GM23338 (cell line): ENCODE measurements around the gene DAPK2. TPM values are rescaled to one million over a fixed set of nuclear protein-coding genes. Genes with fewer than 3 reads are reported as not detected.
A peak's percentile ranks its signal among the peaks of the same experiment; 100 is the strongest.

Experiments used
- ATAC-seq: fragments of 200-7000 bp; cut with Tn5 transposase; 3 replicates; pipeline ENCODE4 v1.9.1; 2020
- DNase-seq: peaks from one replicate; pipeline ENCODE4 v3.0.0-alpha.2; 2015; ENCODE audit warnings: low spot score
- H2AFZ ChIP-seq: fragments of 200-600 bp; sonication (generic); 2 replicates; pipeline ENCODE4 v1.8.0; 2016; ENCODE audit warnings: antibody characterized with exemption, mild to moderate bottlenecking, moderate library complexity
- H3F3A ChIP-seq: fragments of 200-600 bp; sonication (generic); replicated peaks from 2 replicates; pipeline ENCODE4 v1.8.0; 2017; ENCODE audit warnings: antibody characterized with exemption, mixed run types, low read depth
- H3K27ac ChIP-seq: fragments of 200-600 bp; sonication (generic); 2 replicates; pipeline ENCODE4 v1.6.1; 2016; ENCODE audit warnings: low read depth
- H3K27me3 ChIP-seq: fragments of 200-600 bp; sonication (generic); 2 replicates; pipeline ENCODE4 v1.8.0; 2016; ENCODE audit warnings: mild to moderate bottlenecking, mixed run types, moderate library complexity; ENCODE audit not compliant: insufficient read depth
- H3K36me3 ChIP-seq: fragments of 200-600 bp; sonication (generic); 2 replicates; pipeline ENCODE4 v1.8.0; 2016; ENCODE audit warnings: mild to moderate bottlenecking; ENCODE audit not compliant: insufficient read depth
- H3K4me1 ChIP-seq: fragments of 200-600 bp; sonication (generic); 2 replicates; pipeline ENCODE4 v1.8.0; 2016; ENCODE audit warnings: mild to moderate bottlenecking, moderate library complexity; ENCODE audit not compliant: insufficient read depth
- H3K4me2 ChIP-seq: fragments of 200-600 bp; sonication (generic); 2 replicates; pipeline ENCODE4 v1.7.1; 2017; ENCODE audit warnings: mixed run types
- H3K4me3 ChIP-seq: fragments of 200-600 bp; sonication (generic); 2 replicates; pipeline ENCODE4 v1.6.1; 2016; ENCODE audit warnings: mixed run types
- H3K79me2 ChIP-seq: fragments of 200-600 bp; sonication (generic); replicated peaks from 2 replicates; pipeline ENCODE4 v1.8.0; 2017; ENCODE audit warnings: mild to moderate bottlenecking; ENCODE audit not compliant: insufficient read depth
- H3K9me2 ChIP-seq: fragments of 200-600 bp; sonication (generic); 2 replicates; pipeline ENCODE4 v1.8.0; 2017; ENCODE audit not compliant: insufficient read depth
- H4K20me1 ChIP-seq: fragments of 200-600 bp; sonication (generic); replicated peaks from 2 replicates; pipeline ENCODE4 v1.8.0; 2017; ENCODE audit warnings: mild to moderate bottlenecking; ENCODE audit not compliant: insufficient read depth
- H3K27ac Mint-ChIP-seq: 2 replicates; pipeline ENCODE4 v1.8.0; 2020; ENCODE audit warnings: inconsistent platforms, mild to moderate bottlenecking, moderate library complexity, mixed read lengths
- H3K27me3 Mint-ChIP-seq: 3 replicates; pipeline ENCODE4 v1.8.0; 2022; ENCODE audit warnings: low read depth, mild to moderate bottlenecking, moderate library complexity, mixed read lengths, inconsistent platforms; ENCODE audit not compliant: insufficient read depth, poor library complexity
- H3K36me3 Mint-ChIP-seq: 3 replicates; pipeline ENCODE4 v1.8.0; 2021; ENCODE audit warnings: low read depth, mild to moderate bottlenecking, inconsistent platforms, moderate library complexity, mixed read lengths
- H3K4me1 Mint-ChIP-seq: 3 replicates; pipeline ENCODE4 v1.8.0; 2020; ENCODE audit warnings: mild to moderate bottlenecking, inconsistent platforms, mixed read lengths
- H3K4me3 Mint-ChIP-seq: 3 replicates; pipeline ENCODE4 v1.8.0; 2021; ENCODE audit warnings: moderate library complexity, mild to moderate bottlenecking, inconsistent platforms, mixed read lengths
- H3K9me3 Mint-ChIP-seq: 3 replicates; pipeline ENCODE4 v1.8.0; 2020; ENCODE audit warnings: moderate library complexity, mild to moderate bottlenecking, inconsistent platforms, mixed read lengths
- CREB1 ChIP-seq: fragments of 250-450 bp; sonication (Bioruptor Pico); IDR thresholded peaks from 2 replicates; pipeline ENCODE4 v1.5.0; 2020; ENCODE audit warnings: low read depth, mild to moderate bottlenecking, moderate library complexity
- ETS1 ChIP-seq: IDR thresholded peaks from 2 replicates; pipeline ENCODE4 v1.6.1; 2016; ENCODE audit warnings: antibody characterized with exemption
- EZH2 ChIP-seq: fragments of 200-600 bp; sonication (generic); IDR thresholded peaks from one replicate; pipeline ENCODE4 v1.8.0; 2017; ENCODE audit warnings: antibody characterized with exemption, mild to moderate bottlenecking, low read depth; ENCODE audit not compliant: unreplicated experiment
- EZH2phosphoT487 ChIP-seq: fragments of 200-600 bp; sonication (generic); IDR thresholded peaks from one replicate; pipeline ENCODE4 v1.8.1; 2018; ENCODE audit warnings: antibody characterized with exemption; ENCODE audit not compliant: unreplicated experiment
- JUNB ChIP-seq: IDR thresholded peaks from one replicate; pipeline ENCODE4 v1.6.1; 2016; ENCODE audit warnings: antibody characterized with exemption; ENCODE audit not compliant: unreplicated experiment
- NANOG ChIP-seq: IDR thresholded peaks from 2 replicates; pipeline ENCODE4 v1.6.1; 2016; ENCODE audit warnings: antibody characterized with exemption, borderline replicate concordance
- POLR2AphosphoS5 ChIP-seq: IDR thresholded peaks from 2 replicates; pipeline ENCODE4 v1.6.1; 2016; ENCODE audit warnings: antibody characterized with exemption, low read depth
- REST ChIP-seq: IDR thresholded peaks from one replicate; pipeline ENCODE4 v1.6.1; 2018; ENCODE audit warnings: antibody characterized with exemption; ENCODE audit not compliant: unreplicated experiment
- STAT1 ChIP-seq: IDR thresholded peaks from one replicate; pipeline ENCODE4 v1.6.1; 2016; ENCODE audit warnings: antibody characterized with exemption; ENCODE audit not compliant: unreplicated experiment
- ZNF114 ChIP-seq: fragments of 250-450 bp; sonication (Bioruptor Pico); IDR thresholded peaks from 2 replicates; pipeline ENCODE4 v1.5.0; 2020; ENCODE audit warnings: mild to moderate bottlenecking, moderate library complexity
- ZNF331 ChIP-seq: fragments of 250-450 bp; sonication (Bioruptor Pico); IDR thresholded peaks from 2 replicates; pipeline ENCODE4 v1.5.0; 2020; ENCODE audit warnings: low read depth, mild to moderate bottlenecking, moderate library complexity
- ZNF462 ChIP-seq: fragments of 250-450 bp; sonication (Bioruptor Pico); IDR thresholded peaks from 2 replicates; pipeline ENCODE4 v1.5.0; 2020; ENCODE audit warnings: mild to moderate bottlenecking, moderate library complexity
- polyA plus RNA-seq: library from polyadenylated mRNA; unstranded; fragments of >200 nt; fragmentation: Nextera tagmentation; extraction: Ambion mirVana; gene quantifications from 2 replicates; pipeline ENCODE4 v1.2.1, GENCODE V29; 2016
- total RNA-seq: library from RNA; depleted of rRNA; stranded (reverse); fragments of >200 nt; shearing (Covaris generic); gene quantifications from 2 replicates; pipeline ENCODE4 v1.2.3, GENCODE V29; 2014
- TF ChIP-seq, protein P1 (sequence below), 2 experiments: fragments of 200-600 bp in 1 of 2; sonication (generic) in 1 of 2; conservative IDR thresholded peaks; 2 replicates each; pipeline versions ENCODE4 v1.5.1 to v1.6.1; 2016 to 2017; ENCODE audit warnings: antibody characterized with exemption in 2 of 2, low read depth in 2 of 2, mild to moderate bottlenecking in 2 of 2, moderate library complexity in 1 of 2

Gene DAPK2
- total and polyA plus RNA-seq, 2 experiments from 2014 or later, result 1.6 to 3.1 TPM

DNA sequence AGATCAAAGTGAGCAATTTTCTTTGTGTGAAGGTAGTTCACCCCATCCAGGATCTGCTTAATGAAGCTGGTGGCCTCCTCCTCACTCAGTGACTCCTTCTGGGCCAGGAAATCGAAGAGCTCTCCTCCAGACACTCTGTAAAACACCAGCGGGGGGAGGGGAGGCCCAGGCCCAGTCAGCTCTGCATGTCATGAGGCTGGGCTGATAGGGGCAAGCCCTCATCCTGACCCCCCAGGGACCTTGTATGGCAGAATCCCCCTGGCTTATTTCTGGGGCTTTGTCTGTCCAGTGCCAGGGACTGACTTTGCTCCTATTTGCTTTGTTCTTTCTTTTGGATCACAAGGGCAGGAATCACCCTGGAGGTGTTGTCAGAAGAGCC is 74.9 kb downstream of the DAPK2 start:
- no peak overlapping the region for H3K27ac ChIP-seq
- no peaks in the 10 kb centered on the region; the same call in 2 of the 3 replicates for H3K9me3 Mint-ChIP-seq

More for the DNA sequence above, 74.9 kb downstream of the DAPK2 start:
- Histone ChIP-seq H3K27me3 (no peaks in the 10 kb centered on the region), H3K4me1 (peaks cover 32% of the 10 kb centered on the region), H2AFZ (no peak overlapping the region), H3K36me3 (no peaks in the 10 kb centered on the region), H3F3A (no peaks in the 10 kb centered on the region), H3K79me2 (no peaks in the 10 kb centered on the region), H3K9me2 (peaks cover 12% of the 10 kb centered on the region), H3K4me2 (no peak overlapping the region), H3K4me3 (no peak overlapping the region), H4K20me1 (no peaks in the 10 kb centered on the region)
- DNase-seq, result no peak
- Mint-ChIP-seq H3K27me3 (peaks cover 14% of the 10 kb centered on the region), H3K4me3 (no peak overlapping the region), H3K4me1 (peaks cover 48% of the 10 kb centered on the region), H3K27ac (no peak overlapping the region), H3K36me3 (peaks cover 5% of the 10 kb centered on the region; the same call in 1 of the 3 replicates)
- TF ChIP-seq EZH2phosphoT487 (no peak), ZNF462 (CRISPR knock-in tag) (no peak), EZH2 (no peak), STAT1 (no peak), CREB1 (CRISPR knock-in tag) (no peak), ZNF331 (CRISPR knock-in tag) (no peak), POLR2AphosphoS5 (no peak), NANOG (no peak), REST (no peak), JUNB (no peak), ETS1 (no peak), ZNF114 (CRISPR knock-in tag) (no peak)
- TF ChIP-seq, protein P1, sequence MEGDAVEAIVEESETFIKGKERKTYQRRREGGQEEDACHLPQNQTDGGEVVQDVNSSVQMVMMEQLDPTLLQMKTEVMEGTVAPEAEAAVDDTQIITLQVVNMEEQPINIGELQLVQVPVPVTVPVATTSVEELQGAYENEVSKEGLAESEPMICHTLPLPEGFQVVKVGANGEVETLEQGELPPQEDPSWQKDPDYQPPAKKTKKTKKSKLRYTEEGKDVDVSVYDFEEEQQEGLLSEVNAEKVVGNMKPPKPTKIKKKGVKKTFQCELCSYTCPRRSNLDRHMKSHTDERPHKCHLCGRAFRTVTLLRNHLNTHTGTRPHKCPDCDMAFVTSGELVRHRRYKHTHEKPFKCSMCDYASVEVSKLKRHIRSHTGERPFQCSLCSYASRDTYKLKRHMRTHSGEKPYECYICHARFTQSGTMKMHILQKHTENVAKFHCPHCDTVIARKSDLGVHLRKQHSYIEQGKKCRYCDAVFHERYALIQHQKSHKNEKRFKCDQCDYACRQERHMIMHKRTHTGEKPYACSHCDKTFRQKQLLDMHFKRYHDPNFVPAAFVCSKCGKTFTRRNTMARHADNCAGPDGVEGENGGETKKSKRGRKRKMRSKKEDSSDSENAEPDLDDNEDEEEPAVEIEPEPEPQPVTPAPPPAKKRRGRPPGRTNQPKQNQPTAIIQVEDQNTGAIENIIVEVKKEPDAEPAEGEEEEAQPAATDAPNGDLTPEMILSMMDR (conservative IDR thresholded peaks at IDR 0.05; ENCODE audit: low read depth in 2 of 2), result no peak
- ATAC-seq, result peak; percentile 12; the same call in 1 of the 3 replicates
